GM19193 (cell line): ENCODE measurements around the gene MYH7B.

Source experiments
- POLR2A ChIP-seq: IDR thresholded peaks from 4 replicates; pipeline ENCODE4 v1.6.1; 2011; ENCODE audit not compliant: insufficient read depth, insufficient read length; ENCODE audit errors: extremely low read depth

Gene MYH7B

GRCh38 chr20:34955231-34956040 is at the start of gene MYH7B, which contains the start of gene GSS:
Gene MYH7B, plus strand, starts transcription at chr20:34955868. Its CDS starts 22,138 bp downstream, at chr20:34978006.
Gene GSS, minus strand, starts transcription at chr20:34955806. Its CDS starts 3,954 bp downstream, at chr20:34951852.
- TF ChIP-seq POLR2A, result peak; percentile 85

DNA sequence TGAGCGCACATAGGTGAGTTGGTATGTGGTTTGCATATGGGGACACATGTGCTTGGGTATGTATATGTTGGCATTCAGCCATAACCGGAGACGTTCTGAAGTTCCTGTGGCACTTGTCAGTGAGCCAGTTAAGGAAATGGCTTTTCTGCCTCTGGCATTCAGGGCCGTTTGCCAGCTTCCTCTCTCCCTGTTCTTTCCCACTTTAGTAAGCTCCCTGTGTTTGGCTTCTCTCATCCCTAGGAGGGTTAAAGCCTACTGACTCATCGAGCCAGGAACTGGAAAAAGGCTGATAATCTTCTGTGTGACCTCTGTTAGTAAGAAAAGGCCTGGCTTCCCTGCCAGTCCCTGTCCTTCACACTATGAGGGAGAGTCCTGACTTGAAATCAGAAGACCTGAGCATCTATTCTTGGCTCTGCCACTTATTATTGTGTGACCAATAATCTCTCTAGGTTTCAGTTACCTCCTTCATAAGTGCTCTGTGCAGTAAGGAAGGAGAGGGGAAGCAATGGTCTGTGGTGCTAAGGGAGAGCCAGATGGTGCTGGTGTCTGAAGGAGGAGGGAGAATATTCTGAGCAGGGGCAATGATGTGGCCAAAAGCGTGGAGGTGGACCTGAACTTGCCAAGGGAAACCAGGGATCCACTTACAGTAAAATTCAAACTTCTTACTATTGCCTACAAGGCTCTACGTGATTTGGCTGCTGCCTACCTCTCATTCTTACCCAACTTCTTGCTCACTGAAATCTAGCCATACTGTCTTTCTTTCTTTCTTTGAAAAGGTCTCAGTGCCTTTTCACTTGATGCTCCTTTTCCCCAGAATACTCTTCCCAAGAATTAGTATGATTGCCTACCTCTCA is 47.8 kb upstream of the MYH7B start:
- no peak for TF ChIP-seq POLR2A

DNA sequence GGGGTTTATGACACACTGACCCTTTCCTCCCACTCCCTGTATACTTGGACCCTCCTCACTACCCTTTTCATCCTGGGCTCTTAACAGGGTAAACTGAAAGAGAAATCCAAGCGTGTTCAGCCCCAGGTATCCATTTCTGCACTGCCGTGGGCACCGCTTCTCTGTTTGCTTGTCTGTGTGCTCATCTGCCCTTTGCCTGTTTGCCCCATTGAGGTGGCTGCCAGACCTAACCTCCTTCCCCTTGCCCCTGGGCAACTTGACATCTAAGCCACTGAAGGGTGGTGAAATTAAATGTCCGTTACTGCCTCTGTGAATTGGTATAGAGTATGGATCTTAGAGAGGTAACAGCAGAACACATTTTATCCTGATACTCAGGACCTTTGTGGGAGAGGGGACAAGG is 40.5 kb upstream of the MYH7B start:
- TF ChIP-seq POLR2A, result no peak

- TF ChIP-seq POLR2A, result no peak
Observed at GRCh38 chr20:34915749-34916455, 39.8 kb upstream of the MYH7B start.

- no peak for TF ChIP-seq POLR2A
Observed at GRCh38 chr20:34916774-34917354, 38.8 kb upstream of the MYH7B start.

- TF ChIP-seq POLR2A, result no peak
Observed at GRCh38 chr20:34920055-34920454, 35.6 kb upstream of the MYH7B start.

DNA sequence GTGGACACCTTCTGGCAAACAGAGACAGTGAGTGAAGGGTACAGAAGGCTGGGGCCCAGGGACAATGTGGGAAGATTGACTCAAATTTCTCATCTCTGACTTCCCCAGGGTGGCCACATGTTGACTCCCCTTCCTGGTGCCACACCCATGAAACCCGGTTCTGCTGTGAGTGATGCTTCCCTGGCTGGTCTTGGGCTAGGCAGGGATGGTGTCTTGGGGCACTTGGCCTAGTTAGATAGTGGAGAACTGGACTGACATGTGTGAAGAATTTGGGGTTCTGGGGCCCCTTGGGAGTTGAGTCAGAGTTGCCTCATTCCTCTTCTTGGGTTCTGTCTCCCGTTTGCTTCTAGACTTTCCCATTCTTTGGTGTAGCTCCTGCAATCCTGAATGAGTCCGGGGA is 34.2 kb upstream of the MYH7B start:
- TF ChIP-seq POLR2A, result no peak

DNA sequence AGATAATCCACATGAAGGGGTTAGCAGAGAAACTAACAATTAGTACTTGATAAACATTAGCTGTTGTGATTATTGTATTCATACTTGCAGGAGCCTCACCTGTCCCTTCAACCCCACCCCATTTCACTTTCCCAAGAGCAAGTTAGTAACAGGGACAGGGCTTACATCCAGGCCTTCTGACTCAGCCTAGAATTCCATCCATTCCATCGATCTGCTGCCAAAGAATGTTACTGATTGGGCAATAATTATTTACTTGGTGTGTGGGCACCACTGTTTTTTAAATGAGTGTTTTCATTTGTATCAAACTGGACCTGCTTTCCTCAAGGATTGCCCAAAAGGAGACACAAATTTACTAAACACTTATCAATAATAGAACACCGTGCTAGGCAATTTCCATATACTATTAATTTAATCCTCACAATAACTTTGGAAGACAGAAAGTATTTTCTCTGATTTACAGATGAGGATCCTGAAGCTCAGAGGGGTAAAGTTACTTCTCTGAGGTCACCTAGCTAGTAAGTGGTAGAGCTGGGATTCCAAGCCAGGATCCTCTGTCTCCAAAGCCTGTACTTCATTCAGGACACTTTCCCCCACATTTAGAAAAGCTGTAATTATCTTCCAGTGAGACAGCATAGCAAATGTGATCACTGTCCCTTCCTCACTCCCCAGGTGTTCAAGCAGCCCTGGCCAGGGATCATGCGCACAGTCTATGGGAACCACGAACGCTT is 32.9 kb upstream of the MYH7B start:
- TF ChIP-seq POLR2A, result no peak

DNA sequence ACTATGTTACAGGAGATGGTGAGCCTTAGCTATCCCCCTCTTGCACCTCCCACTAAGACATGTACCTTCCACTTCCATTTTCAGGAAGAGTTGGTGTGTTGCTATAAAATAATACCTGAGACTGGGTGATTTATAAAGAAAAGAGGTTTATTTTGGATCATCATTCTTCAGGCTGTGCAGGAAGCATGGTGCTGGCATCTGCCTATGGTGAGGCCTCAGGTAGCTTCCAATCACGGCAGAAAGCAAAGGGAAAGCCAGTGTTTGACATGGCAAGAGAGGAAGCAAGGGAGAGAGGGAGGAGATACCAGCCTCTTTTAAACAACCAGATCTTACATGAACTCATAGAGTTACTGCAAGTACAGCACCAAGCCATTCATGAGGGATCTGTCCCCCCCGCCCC is 32.3 kb upstream of the MYH7B start:
- no peak for TF ChIP-seq POLR2A

DNA sequence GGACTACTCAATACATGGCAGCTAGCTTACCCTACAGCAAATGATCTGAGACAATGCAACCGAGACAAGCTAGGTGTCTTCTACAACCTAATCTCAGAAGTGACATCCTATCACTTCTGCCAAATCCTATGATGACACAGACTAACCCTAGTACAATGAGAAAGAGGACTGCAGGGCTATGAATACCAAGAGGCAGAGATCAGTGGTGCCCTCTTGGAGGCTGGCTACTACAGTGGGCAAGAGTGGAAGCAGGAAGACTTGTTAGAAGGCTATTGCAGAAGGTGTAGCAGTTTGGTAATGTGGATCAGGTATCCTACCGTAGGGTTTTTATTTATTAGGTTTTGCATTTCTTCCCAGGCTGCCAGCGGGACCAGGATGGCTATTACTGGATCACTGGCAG is 30.3 kb upstream of the MYH7B start:
- TF ChIP-seq POLR2A, result no peak

- TF ChIP-seq POLR2A, result no peak
Observed at GRCh38 chr20:34925981-34926380, 29.7 kb upstream of the MYH7B start.

GRCh38 chr20:34926581-34926980 is 29.1 kb upstream of the MYH7B start:
- no peak for TF ChIP-seq POLR2A

DNA sequence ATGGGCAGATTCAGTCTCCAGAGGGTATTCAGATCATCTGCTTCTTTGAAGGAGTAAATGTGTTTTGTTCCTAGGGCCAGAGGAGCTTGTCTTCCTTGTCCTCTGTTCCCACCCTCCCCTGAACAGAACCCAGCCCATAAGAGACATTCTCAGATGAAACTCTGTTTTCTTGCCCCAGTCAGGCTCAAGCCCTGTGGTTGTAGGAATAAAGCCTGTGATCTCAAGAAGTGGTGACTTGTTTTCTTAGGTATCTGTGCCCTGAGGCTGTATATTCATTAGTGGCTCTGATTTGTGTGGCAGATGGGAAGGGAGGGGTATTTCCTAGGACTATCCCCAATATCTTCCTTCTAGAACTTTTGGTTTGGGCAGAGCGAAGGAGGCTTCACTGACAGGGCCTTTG is 27.9 kb upstream of the MYH7B start:
- TF ChIP-seq POLR2A, result no peak

- no peak for TF ChIP-seq POLR2A
Observed at GRCh38 chr20:34928411-34928810, 27.3 kb upstream of the MYH7B start.
